ENCODE results near the gene AP4S1. TPM values are rescaled to one million over a fixed set of nuclear protein-coding genes. Genes with fewer than 3 reads are reported as not detected.

Gene AP4S1
- total RNA-seq, 2 donors from 2014 or later: 7.6 to 11.1 TPM

- H3K4me1 Mint-ChIP-seq: no peaks in the 10 kb centered on the region
- H3K4me3 ChIP-seq (ENCODE audit: low read length): no peak overlapping the region
- TF ChIP-seq, protein P1, sequence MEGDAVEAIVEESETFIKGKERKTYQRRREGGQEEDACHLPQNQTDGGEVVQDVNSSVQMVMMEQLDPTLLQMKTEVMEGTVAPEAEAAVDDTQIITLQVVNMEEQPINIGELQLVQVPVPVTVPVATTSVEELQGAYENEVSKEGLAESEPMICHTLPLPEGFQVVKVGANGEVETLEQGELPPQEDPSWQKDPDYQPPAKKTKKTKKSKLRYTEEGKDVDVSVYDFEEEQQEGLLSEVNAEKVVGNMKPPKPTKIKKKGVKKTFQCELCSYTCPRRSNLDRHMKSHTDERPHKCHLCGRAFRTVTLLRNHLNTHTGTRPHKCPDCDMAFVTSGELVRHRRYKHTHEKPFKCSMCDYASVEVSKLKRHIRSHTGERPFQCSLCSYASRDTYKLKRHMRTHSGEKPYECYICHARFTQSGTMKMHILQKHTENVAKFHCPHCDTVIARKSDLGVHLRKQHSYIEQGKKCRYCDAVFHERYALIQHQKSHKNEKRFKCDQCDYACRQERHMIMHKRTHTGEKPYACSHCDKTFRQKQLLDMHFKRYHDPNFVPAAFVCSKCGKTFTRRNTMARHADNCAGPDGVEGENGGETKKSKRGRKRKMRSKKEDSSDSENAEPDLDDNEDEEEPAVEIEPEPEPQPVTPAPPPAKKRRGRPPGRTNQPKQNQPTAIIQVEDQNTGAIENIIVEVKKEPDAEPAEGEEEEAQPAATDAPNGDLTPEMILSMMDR (conservative IDR thresholded peaks at IDR 0.05): no peak
- H3K27me3 ChIP-seq (ENCODE audit: control insufficient read depth, insufficient read depth, low read length, poor library complexity, severe bottlenecking): no peaks in the 10 kb centered on the region
- no peaks in the 10 kb centered on the region for H3K27me3 Mint-ChIP-seq (ENCODE audit: insufficient read depth)
- H3K4me1 ChIP-seq (ENCODE audit: control insufficient read depth, insufficient read depth, low read length): no peaks in the 10 kb centered on the region
- WGBS, 2 experiments (ENCODE audit: insufficient coverage in 1 of 2, insufficient read length in 1 of 2): 95% methylated on average over 7 to 12 of the region's 12 CpGs
- H3K4me3 Mint-ChIP-seq: no peak overlapping the region
- H3K9ac ChIP-seq (ENCODE audit: extremely low read depth, low read length, poor library complexity, severe bottlenecking): no peak overlapping the region
- no peaks in the 10 kb centered on the region for H3K9me3 ChIP-seq (ENCODE audit: control insufficient read depth, low read length)
- peaks cover 68% of the 10 kb centered on the region for H3K36me3 Mint-ChIP-seq (ENCODE audit: low read depth)
- peaks cover 87% of the 10 kb centered on the region for H3K36me3 ChIP-seq (ENCODE audit: control insufficient read depth, insufficient read depth, low read length)
- no peaks in the 10 kb centered on the region for H3K9me3 Mint-ChIP-seq
- no peak for DNase-seq
- no peak overlapping the region for H3K27ac Mint-ChIP-seq
- no peak overlapping the region for H3K27ac ChIP-seq (ENCODE audit: low read depth, low read length)
Observed at GRCh38 chr14:31137214-31137889, 111.9 kb downstream of the AP4S1 start.

DNA sequence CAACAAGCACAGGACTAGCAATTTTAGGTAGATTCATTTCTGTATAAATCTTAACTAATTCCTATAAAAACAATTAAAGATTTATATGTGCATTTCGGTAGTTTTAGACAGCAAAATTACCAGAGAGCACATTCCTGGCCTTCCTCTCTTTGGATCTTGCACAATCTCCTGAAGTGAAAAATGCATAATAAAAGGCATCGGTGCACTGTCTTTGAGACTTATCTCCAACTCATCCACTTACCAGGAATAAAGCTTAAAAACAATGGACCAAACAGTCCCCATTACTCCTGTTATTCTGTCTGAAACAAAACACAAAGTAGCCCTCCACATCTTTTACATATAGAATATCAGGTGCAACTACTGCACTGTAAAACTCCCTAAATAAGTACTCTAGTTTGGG, 112.9 kb downstream of the AP4S1 start:
- Mint-ChIP-seq H3K27ac (no peak overlapping the region), H3K27me3 (ENCODE audit: insufficient read depth) (no peaks in the 10 kb centered on the region), H3K4me1 (no peaks in the 10 kb centered on the region), H3K36me3 (ENCODE audit: low read depth) (peaks cover 64% of the 10 kb centered on the region), H3K4me3 (no peak overlapping the region), H3K9me3 (no peaks in the 10 kb centered on the region)
- peaks cover 84% of the 10 kb centered on the region for H3K36me3 ChIP-seq (ENCODE audit: control insufficient read depth, insufficient read depth, low read length)
- 93 to 98% methylated on average over 2 of the region's 2 CpGs for WGBS, 2 experiments (ENCODE audit: insufficient coverage in 1 of 2, insufficient read length in 1 of 2)
- no peak overlapping the region for H3K9ac ChIP-seq (ENCODE audit: extremely low read depth, low read length, poor library complexity, severe bottlenecking)
- TF ChIP-seq, protein P1 (conservative IDR thresholded peaks at IDR 0.05): no peak
- H3K27ac ChIP-seq (ENCODE audit: low read depth, low read length): no peak overlapping the region
- no peak overlapping the region for H3K4me3 ChIP-seq (ENCODE audit: low read length)
- no peaks in the 10 kb centered on the region for H3K4me1 ChIP-seq (ENCODE audit: control insufficient read depth, insufficient read depth, low read length)
- H3K9me3 ChIP-seq (ENCODE audit: control insufficient read depth, low read length): no peaks in the 10 kb centered on the region
- no peak for DNase-seq
- H3K27me3 ChIP-seq (ENCODE audit: control insufficient read depth, insufficient read depth, low read length, poor library complexity, severe bottlenecking): no peaks in the 10 kb centered on the region

DNA sequence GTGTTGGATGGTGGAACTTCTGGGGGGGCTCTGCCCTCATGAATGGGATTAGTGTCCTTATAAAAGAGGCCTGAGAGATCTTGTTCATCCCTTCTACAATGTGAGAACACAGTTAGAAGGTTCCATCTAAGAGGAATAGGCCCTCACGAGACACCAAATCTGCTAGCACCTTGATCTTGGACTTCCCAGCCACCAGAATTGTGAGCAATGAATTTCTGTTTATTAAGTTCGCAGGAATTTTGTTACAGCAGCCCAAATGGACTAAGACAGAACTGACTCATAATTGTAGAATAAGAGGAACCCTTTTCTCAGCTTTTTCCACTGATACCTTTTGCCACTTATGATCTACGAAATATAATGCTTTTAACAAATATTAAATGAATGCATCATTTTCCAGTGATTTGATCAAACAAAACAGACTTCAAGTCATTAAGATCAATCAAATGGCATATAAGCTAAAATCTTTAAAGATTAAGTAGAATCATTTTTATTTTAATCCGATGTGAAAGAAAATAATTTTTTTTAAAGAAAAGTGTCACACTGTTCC, 113.9 kb downstream of the AP4S1 start:
- no peaks in the 10 kb centered on the region for H3K27me3 Mint-ChIP-seq (ENCODE audit: insufficient read depth)
- Histone ChIP-seq H3K27ac (ENCODE audit: low read depth, low read length) (no peak overlapping the region), H3K36me3 (ENCODE audit: control insufficient read depth, insufficient read depth, low read length) (peaks cover 84% of the 10 kb centered on the region), H3K4me3 (ENCODE audit: low read length) (no peak overlapping the region), H3K9me3 (ENCODE audit: control insufficient read depth, low read length) (no peaks in the 10 kb centered on the region), H3K27me3 (ENCODE audit: control insufficient read depth, insufficient read depth, low read length, poor library complexity, severe bottlenecking) (no peaks in the 10 kb centered on the region), H3K4me1 (ENCODE audit: control insufficient read depth, insufficient read depth, low read length) (no peaks in the 10 kb centered on the region), H3K9ac (ENCODE audit: extremely low read depth, low read length, poor library complexity, severe bottlenecking) (no peak overlapping the region)
- 99 to 100% methylated on average over 1 to 3 of the region's 4 CpGs for WGBS, 2 experiments (ENCODE audit: insufficient coverage in 1 of 2, insufficient read length in 1 of 2)
- H3K9me3 Mint-ChIP-seq: no peaks in the 10 kb centered on the region
- no peaks in the 10 kb centered on the region for H3K4me1 Mint-ChIP-seq
- no peak for DNase-seq
- peaks cover 65% of the 10 kb centered on the region for H3K36me3 Mint-ChIP-seq (ENCODE audit: low read depth)
- TF ChIP-seq, protein P1 (conservative IDR thresholded peaks at IDR 0.05): no peak
- H3K4me3 Mint-ChIP-seq: no peak overlapping the region
- no peak overlapping the region for H3K27ac Mint-ChIP-seq
